WTC11 (cell line): ENCODE results near the gene ZNF341. TPM values are rescaled to one million over a fixed set of nuclear protein-coding genes. Genes with fewer than 3 reads are reported as not detected.

Source experiments
- ATAC-seq: fragments of 200-7000 bp; cut with Tn5 transposase; 2 replicates; pipeline ENCODE4 v1.10.0; 2021; ENCODE audit warnings: mild to moderate bottlenecking, moderate library complexity
- CTCF ChIA-PET: fragments of 300-600 bp; sonication (Branson Sonifier 250); formaldehyde crosslinking; loops from one replicate; lab custom pipeline; 2021; ENCODE audit warnings: antibody characterized with exemption; lab: Charles Lee
- POLR2A ChIA-PET: fragments of 350-600 bp; sonication (Branson Sonifier 250); formaldehyde crosslinking; loops from one replicate; lab custom pipeline; 2021; ENCODE audit warnings: antibody characterized with exemption; lab: Charles Lee
- DNase-seq: peaks from one replicate; pipeline ENCODE4 v3.0.0; 2021; ENCODE audit warnings: low spot score
- H3K27ac Mint-ChIP-seq: 2 replicates; pipeline ENCODE4 v1.8.0; 2021; ENCODE audit warnings: mixed read lengths
- H3K27me3 Mint-ChIP-seq: 2 replicates; pipeline ENCODE4 v1.8.0; 2021; ENCODE audit warnings: low read depth, mild to moderate bottlenecking, moderate library complexity, mixed read lengths
- H3K36me3 Mint-ChIP-seq: 2 replicates; pipeline ENCODE4 v1.8.0; 2021; ENCODE audit warnings: mixed read lengths
- H3K4me1 Mint-ChIP-seq: 2 replicates; pipeline ENCODE4 v1.8.0; 2022; ENCODE audit warnings: mixed read lengths
- H3K4me3 Mint-ChIP-seq: 2 replicates; pipeline ENCODE4 v1.8.0; 2021; ENCODE audit warnings: mild to moderate bottlenecking, moderate library complexity, mixed read lengths
- H3K9me3 Mint-ChIP-seq: 2 replicates; pipeline ENCODE4 v1.8.0; 2021; ENCODE audit warnings: mixed read lengths
- AFF4 ChIP-seq: sonication (generic); formaldehyde crosslinking; IDR thresholded peaks from 2 replicates; pipeline ENCODE4 v1.8.1; 2023; ENCODE audit warnings: mild to moderate bottlenecking, missing genetic modification reagents, borderline replicate concordance
- ELF4 ChIP-seq: sonication (generic); formaldehyde crosslinking; IDR thresholded peaks from 2 replicates; pipeline ENCODE4 v1.8.1; 2022; ENCODE audit warnings: low read depth, mild to moderate bottlenecking, moderate library complexity, missing genetic modification reagents
- FOXJ3 ChIP-seq: sonication (generic); formaldehyde crosslinking; IDR thresholded peaks from 2 replicates; pipeline ENCODE4 v1.9.0; 2021; ENCODE audit warnings: missing genetic modification reagents, mild to moderate bottlenecking, borderline replicate concordance
- GRHL2 ChIP-seq: fragments of 250-450 bp; sonication (Bioruptor Pico); IDR thresholded peaks from 2 replicates; pipeline ENCODE4 v1.8.0; 2022; ENCODE audit warnings: mild to moderate bottlenecking, moderate library complexity; ENCODE audit not compliant: insufficient replicate concordance, severe bottlenecking
- IRF2 ChIP-seq: sonication (generic); formaldehyde crosslinking; IDR thresholded peaks from 2 replicates; pipeline ENCODE4 v1.8.0; 2022; ENCODE audit warnings: low read depth, missing genetic modification reagents, borderline replicate concordance
- KAT7 ChIP-seq: sonication (generic); formaldehyde crosslinking; IDR thresholded peaks from 2 replicates; pipeline ENCODE4 v1.8.1; 2023; ENCODE audit warnings: missing genetic modification reagents, mild to moderate bottlenecking, borderline replicate concordance
- NR1H2 ChIP-seq: sonication (generic); formaldehyde crosslinking; IDR thresholded peaks from 2 replicates; pipeline ENCODE4 v1.9.0; 2021; ENCODE audit warnings: mild to moderate bottlenecking, moderate library complexity, missing genetic modification reagents
- OVOL2 ChIP-seq: fragments of 250-450 bp; sonication (Bioruptor Pico); IDR thresholded peaks from 2 replicates; pipeline ENCODE4 v1.9.0; 2021; ENCODE audit warnings: mild to moderate bottlenecking, borderline replicate concordance
- PRRX2 ChIP-seq: fragments of 250-450 bp; sonication (Bioruptor Pico); IDR thresholded peaks from 2 replicates; pipeline ENCODE4 v1.8.0; 2021; ENCODE audit warnings: mild to moderate bottlenecking
- RELA ChIP-seq: sonication (generic); formaldehyde crosslinking; IDR thresholded peaks from 2 replicates; pipeline ENCODE4 v1.8.1; 2022; ENCODE audit warnings: missing genetic modification reagents, mild to moderate bottlenecking, borderline replicate concordance
- SOX15 ChIP-seq: fragments of 250-450 bp; sonication (Bioruptor Pico); IDR thresholded peaks from 2 replicates; pipeline ENCODE4 v1.9.0; 2021; ENCODE audit warnings: mild to moderate bottlenecking
- SP1 ChIP-seq: sonication (generic); formaldehyde crosslinking; conservative IDR thresholded peaks from 2 replicates; pipeline ENCODE4 v1.8.1; 2022; ENCODE audit warnings: missing genetic modification reagents
- TCF7 ChIP-seq: sonication (generic); formaldehyde crosslinking; IDR thresholded peaks from 2 replicates; pipeline ENCODE4 v1.8.0; 2022; ENCODE audit warnings: mild to moderate bottlenecking, low read depth, missing genetic modification reagents, moderate library complexity
- TEAD4 ChIP-seq: sonication (generic); formaldehyde crosslinking; IDR thresholded peaks from 2 replicates; pipeline ENCODE4 v1.8.0; 2022; ENCODE audit warnings: mild to moderate bottlenecking, missing genetic modification reagents
- ZNF121 ChIP-seq: sonication (generic); formaldehyde crosslinking; IDR thresholded peaks from 2 replicates; pipeline ENCODE4 v1.8.0; 2023; ENCODE audit warnings: missing genetic modification reagents
- ZNF138 ChIP-seq: sonication (generic); formaldehyde crosslinking; conservative IDR thresholded peaks from 2 replicates; pipeline ENCODE4 v1.8.1; 2022; ENCODE audit warnings: mild to moderate bottlenecking, moderate library complexity, missing genetic modification reagents
- ZNF317 ChIP-seq: sonication (generic); formaldehyde crosslinking; IDR thresholded peaks from 2 replicates; pipeline ENCODE4 v1.8.1; 2023; ENCODE audit warnings: low read depth, mild to moderate bottlenecking, moderate library complexity, missing genetic modification reagents, borderline replicate concordance
- ZNF396 ChIP-seq: fragments of 250-450 bp; sonication (Bioruptor Pico); IDR thresholded peaks from 2 replicates; pipeline ENCODE4 v1.8.0; 2021; ENCODE audit warnings: mild to moderate bottlenecking, moderate library complexity, borderline replicate concordance
- ZNF416 ChIP-seq: fragments of 250-450 bp; sonication (Bioruptor Pico); IDR thresholded peaks from 2 replicates; pipeline ENCODE4 v1.9.0; 2021; ENCODE audit warnings: mild to moderate bottlenecking, inconsistent platforms
- ZNF671 ChIP-seq: fragments of 250-450 bp; sonication (Bioruptor Pico); IDR thresholded peaks from 2 replicates; pipeline ENCODE4 v1.8.0; 2021; ENCODE audit warnings: mild to moderate bottlenecking
- total RNA-seq: library from RNA; stranded (reverse); gene quantifications from 3 replicates; pipeline ENCODE4 v1.2.3, GENCODE V29; 2021
- TF ChIP-seq, protein P1 (sequence below): sonication (generic); formaldehyde crosslinking; conservative IDR thresholded peaks from 2 replicates; pipeline ENCODE4 v1.8.1; 2023; ENCODE audit warnings: mild to moderate bottlenecking, low read depth, missing genetic modification reagents, moderate library complexity
- TF ChIP-seq, protein P2 (sequence below): sonication (generic); formaldehyde crosslinking; IDR thresholded peaks from 2 replicates; pipeline ENCODE4 v1.8.1; 2022; ENCODE audit warnings: missing genetic modification reagents, borderline replicate concordance
- TF ChIP-seq, protein P3 (sequence below): sonication (generic); formaldehyde crosslinking; IDR thresholded peaks from 2 replicates; pipeline ENCODE4 v1.8.1; 2023; ENCODE audit warnings: mild to moderate bottlenecking, moderate library complexity, missing genetic modification reagents
- TF ChIP-seq, protein P4 (sequence below): sonication (generic); formaldehyde crosslinking; IDR thresholded peaks from 2 replicates; pipeline ENCODE4 v1.8.1; 2023; ENCODE audit warnings: mild to moderate bottlenecking, missing genetic modification reagents

Gene ZNF341
- total RNA-seq, 1 experiment from 2014 or later: 9.6 TPM

DNA sequence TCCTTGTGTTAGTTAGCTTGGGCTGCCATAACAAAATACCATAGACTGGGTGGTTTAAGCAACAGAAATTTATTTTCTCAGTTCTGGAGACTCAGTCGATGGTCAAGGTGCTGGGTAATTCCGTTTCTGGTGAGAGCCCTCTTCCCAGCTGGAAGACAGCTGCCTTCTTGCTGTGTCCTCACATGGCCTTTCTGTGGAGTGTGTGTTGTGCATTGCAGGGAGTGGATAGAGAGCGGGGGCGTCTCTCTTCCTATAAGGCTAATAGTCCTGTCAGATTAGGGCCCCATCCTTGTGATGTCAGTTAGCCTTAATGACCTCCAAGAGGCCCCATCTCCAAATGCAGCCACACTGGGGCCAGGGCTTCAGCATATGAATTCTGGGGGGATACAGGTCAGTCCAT is 98.6 kb downstream of the ZNF341 start:
- no peaks in the 10 kb centered on the region for H3K27me3 Mint-ChIP-seq
- H3K27ac Mint-ChIP-seq: no peak overlapping the region
- H3K4me1 Mint-ChIP-seq: peaks cover 53% of the 10 kb centered on the region
- POLR2A ChIA-PET: interaction anchor here (0.6 kb wide), 1 partner anchor 24 kb away, joined by 5 read pairs; no protein-coding TSS in a partner anchor
- no peak for DNase-seq
- TF ChIP-seq IRF2 (CRISPR knock-in tag) (no peak), SP1 (no peak), ZNF121 (CRISPR knock-in tag) (no peak), TEAD4 (CRISPR knock-in tag) (no peak), ZNF138 (no peak), AFF4 (CRISPR knock-in tag) (no peak), NR1H2 (CRISPR knock-in tag) (no peak), OVOL2 (no peak), GRHL2 (CRISPR knock-in tag) (no peak), TCF7 (CRISPR knock-in tag) (no peak), ZNF416 (no peak), PRRX2 (no peak), SOX15 (CRISPR knock-in tag) (no peak), KAT7 (CRISPR knock-in tag) (no peak)
- TF ChIP-seq, protein P1, sequence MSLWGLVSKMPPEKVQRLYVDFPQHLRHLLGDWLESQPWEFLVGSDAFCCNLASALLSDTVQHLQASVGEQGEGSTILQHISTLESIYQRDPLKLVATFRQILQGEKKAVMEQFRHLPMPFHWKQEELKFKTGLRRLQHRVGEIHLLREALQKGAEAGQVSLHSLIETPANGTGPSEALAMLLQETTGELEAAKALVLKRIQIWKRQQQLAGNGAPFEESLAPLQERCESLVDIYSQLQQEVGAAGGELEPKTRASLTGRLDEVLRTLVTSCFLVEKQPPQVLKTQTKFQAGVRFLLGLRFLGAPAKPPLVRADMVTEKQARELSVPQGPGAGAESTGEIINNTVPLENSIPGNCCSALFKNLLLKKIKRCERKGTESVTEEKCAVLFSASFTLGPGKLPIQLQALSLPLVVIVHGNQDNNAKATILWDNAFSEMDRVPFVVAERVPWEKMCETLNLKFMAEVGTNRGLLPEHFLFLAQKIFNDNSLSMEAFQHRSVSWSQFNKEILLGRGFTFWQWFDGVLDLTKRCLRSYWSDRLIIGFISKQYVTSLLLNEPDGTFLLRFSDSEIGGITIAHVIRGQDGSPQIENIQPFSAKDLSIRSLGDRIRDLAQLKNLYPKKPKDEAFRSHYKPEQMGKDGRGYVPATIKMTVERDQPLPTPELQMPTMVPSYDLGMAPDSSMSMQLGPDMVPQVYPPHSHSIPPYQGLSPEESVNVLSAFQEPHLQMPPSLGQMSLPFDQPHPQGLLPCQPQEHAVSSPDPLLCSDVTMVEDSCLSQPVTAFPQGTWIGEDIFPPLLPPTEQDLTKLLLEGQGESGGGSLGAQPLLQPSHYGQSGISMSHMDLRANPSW (CRISPR knock-in tag): no peak
- TF ChIP-seq, protein P2, sequence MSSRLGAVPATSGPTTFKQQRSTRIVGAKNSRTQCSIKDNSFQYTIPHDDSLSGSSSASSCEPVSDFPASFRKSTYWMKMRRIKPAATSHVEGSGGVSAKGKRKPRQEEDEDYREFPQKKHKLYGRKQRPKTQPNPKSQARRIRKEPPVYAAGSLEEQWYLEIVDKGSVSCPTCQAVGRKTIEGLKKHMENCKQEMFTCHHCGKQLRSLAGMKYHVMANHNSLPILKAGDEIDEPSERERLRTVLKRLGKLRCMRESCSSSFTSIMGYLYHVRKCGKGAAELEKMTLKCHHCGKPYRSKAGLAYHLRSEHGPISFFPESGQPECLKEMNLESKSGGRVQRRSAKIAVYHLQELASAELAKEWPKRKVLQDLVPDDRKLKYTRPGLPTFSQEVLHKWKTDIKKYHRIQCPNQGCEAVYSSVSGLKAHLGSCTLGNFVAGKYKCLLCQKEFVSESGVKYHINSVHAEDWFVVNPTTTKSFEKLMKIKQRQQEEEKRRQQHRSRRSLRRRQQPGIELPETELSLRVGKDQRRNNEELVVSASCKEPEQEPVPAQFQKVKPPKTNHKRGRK (CRISPR knock-in tag): no peak
- no peak overlapping the region for H3K4me3 Mint-ChIP-seq
- H3K36me3 Mint-ChIP-seq: peaks cover 6% of the 10 kb centered on the region; the same call in 1 of the 2 replicates
- H3K9me3 Mint-ChIP-seq: peaks cover 4% of the 10 kb centered on the region; the same call in 1 of the 2 replicates
- CTCF ChIA-PET: interaction anchor here (0.7 to 1.1 kb wide), 3 partner anchors 18 to 846 kb away, joined by 3 read pairs; no protein-coding TSS in a partner anchor
- ATAC-seq: no peak

- ChIA-PET POLR2A (no interaction called here), CTCF (interaction anchor here (0.6 to 0.9 kb wide), 2 partner anchors 40 to 168 kb away, joined by 3 read pairs; no protein-coding TSS in a partner anchor)
- ATAC-seq (peak; percentile 34; the same call in 1 of the 2 replicates), DNase-seq (peak; percentile 26)
- Mint-ChIP-seq H3K9me3 (peaks cover 6% of the 10 kb centered on the region; the same call in 1 of the 2 replicates), H3K4me1 (peaks cover 44% of the 10 kb centered on the region), H3K4me3 (no peak overlapping the region), H3K36me3 (peaks cover 12% of the 10 kb centered on the region), H3K27me3 (no peaks in the 10 kb centered on the region), H3K27ac (peak overlapping the region; percentile 69)
- TF ChIP-seq ZNF317 (CRISPR knock-in tag) (no peak), FOXJ3 (CRISPR knock-in tag) (no peak), ZNF396 (CRISPR knock-in tag) (no peak), NR1H2 (CRISPR knock-in tag) (no peak), ELF4 (no peak), KAT7 (CRISPR knock-in tag) (no peak), ZNF671 (CRISPR knock-in tag) (no peak), RELA (CRISPR knock-in tag) (no peak)
- TF ChIP-seq, protein P3, sequence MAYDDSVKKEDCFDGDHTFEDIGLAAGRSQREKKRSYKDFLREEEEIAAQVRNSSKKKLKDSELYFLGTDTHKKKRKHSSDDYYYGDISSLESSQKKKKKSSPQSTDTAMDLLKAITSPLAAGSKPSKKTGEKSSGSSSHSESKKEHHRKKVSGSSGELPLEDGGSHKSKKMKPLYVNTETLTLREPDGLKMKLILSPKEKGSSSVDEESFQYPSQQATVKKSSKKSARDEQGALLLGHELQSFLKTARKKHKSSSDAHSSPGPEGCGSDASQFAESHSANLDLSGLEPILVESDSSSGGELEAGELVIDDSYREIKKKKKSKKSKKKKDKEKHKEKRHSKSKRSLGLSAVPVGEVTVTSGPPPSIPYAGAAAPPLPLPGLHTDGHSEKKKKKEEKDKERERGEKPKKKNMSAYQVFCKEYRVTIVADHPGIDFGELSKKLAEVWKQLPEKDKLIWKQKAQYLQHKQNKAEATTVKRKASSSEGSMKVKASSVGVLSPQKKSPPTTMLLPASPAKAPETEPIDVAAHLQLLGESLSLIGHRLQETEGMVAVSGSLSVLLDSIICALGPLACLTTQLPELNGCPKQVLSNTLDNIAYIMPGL (CRISPR knock-in tag): no peak
- TF ChIP-seq, protein P4, sequence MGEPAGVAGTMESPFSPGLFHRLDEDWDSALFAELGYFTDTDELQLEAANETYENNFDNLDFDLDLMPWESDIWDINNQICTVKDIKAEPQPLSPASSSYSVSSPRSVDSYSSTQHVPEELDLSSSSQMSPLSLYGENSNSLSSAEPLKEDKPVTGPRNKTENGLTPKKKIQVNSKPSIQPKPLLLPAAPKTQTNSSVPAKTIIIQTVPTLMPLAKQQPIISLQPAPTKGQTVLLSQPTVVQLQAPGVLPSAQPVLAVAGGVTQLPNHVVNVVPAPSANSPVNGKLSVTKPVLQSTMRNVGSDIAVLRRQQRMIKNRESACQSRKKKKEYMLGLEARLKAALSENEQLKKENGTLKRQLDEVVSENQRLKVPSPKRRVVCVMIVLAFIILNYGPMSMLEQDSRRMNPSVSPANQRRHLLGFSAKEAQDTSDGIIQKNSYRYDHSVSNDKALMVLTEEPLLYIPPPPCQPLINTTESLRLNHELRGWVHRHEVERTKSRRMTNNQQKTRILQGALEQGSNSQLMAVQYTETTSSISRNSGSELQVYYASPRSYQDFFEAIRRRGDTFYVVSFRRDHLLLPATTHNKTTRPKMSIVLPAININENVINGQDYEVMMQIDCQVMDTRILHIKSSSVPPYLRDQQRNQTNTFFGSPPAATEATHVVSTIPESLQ: no peak
Measured at GRCh38 chr20:33832103-33832804, 100.5 kb downstream of the ZNF341 start.
